ENCODE data around the gene KLK7.

GRCh38 chr19:50969413-50969760, 14.3 kb downstream of the KLK7 start, which contains the start of gene KLK6:
- TF ChIP-seq, protein P1, sequence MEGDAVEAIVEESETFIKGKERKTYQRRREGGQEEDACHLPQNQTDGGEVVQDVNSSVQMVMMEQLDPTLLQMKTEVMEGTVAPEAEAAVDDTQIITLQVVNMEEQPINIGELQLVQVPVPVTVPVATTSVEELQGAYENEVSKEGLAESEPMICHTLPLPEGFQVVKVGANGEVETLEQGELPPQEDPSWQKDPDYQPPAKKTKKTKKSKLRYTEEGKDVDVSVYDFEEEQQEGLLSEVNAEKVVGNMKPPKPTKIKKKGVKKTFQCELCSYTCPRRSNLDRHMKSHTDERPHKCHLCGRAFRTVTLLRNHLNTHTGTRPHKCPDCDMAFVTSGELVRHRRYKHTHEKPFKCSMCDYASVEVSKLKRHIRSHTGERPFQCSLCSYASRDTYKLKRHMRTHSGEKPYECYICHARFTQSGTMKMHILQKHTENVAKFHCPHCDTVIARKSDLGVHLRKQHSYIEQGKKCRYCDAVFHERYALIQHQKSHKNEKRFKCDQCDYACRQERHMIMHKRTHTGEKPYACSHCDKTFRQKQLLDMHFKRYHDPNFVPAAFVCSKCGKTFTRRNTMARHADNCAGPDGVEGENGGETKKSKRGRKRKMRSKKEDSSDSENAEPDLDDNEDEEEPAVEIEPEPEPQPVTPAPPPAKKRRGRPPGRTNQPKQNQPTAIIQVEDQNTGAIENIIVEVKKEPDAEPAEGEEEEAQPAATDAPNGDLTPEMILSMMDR (conservative IDR thresholded peaks at IDR 0.05; ENCODE audit: low read depth, low read length): no peak
- TF ChIP-seq EZH2 (IDR thresholded peaks at IDR 0.05; ENCODE audit: low read length, unreplicated experiment): no peak

All from PC-3 (cell line).